NCI-H774 (cell line): ENCODE measurements around the gene LBP.
"Not testable (repeated sequence)": the region's sequence is repeated elsewhere in the genome, so short reads cannot be mapped to it uniquely, and the experiment has no call there.

Experiments used
- DNase-seq: peaks from one replicate; lab custom pipeline; 2025; lab: John Stamatoyannopoulos, UW

The LBP gene, protein sequence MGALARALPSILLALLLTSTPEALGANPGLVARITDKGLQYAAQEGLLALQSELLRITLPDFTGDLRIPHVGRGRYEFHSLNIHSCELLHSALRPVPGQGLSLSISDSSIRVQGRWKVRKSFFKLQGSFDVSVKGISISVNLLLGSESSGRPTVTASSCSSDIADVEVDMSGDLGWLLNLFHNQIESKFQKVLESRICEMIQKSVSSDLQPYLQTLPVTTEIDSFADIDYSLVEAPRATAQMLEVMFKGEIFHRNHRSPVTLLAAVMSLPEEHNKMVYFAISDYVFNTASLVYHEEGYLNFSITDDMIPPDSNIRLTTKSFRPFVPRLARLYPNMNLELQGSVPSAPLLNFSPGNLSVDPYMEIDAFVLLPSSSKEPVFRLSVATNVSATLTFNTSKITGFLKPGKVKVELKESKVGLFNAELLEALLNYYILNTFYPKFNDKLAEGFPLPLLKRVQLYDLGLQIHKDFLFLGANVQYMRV

GRCh38 chr20:38346247-38346651 lies at the start of gene LBP:
LBP (plus strand) TSS chr20:38346482; CDS start chr20:38346517, 35 bp downstream.
- no peak for DNase-seq

DNA sequence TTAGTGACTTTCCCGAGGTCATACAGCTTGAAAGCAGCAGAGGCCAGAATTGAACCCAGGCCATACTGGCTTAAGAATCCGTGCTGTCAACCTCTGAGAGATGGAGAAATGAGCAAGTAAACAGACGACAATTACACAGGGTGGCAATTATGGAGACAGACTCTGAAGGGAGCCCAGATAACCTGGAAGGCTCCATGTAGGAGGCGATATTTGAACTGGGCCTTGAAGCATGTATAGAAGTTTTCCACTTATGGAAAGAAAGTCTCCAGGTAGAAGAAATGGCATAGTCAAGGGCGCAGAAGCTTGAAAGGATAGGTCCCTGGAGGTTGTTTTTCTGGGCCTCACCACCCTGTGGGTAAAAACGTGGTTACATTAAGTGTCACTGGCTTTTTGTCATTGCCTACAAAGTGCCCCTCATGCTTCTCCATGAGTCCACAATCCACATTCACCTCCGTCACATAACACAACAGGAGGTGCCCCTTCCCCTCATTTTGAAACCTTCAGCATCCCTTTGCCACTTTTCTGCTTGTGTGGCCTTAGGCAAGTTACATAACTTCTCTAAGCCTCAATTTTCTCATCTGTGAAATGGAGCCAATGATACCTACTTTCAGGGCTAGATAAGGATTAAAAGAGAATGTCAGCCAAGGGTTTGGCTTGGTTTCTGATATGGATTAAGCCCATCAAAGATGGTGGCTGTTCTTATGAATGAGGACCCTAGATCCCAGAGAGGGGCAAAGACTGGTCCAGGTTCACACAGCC lies 48.2 kb upstream of the LBP start:
- no peak for DNase-seq

DNA sequence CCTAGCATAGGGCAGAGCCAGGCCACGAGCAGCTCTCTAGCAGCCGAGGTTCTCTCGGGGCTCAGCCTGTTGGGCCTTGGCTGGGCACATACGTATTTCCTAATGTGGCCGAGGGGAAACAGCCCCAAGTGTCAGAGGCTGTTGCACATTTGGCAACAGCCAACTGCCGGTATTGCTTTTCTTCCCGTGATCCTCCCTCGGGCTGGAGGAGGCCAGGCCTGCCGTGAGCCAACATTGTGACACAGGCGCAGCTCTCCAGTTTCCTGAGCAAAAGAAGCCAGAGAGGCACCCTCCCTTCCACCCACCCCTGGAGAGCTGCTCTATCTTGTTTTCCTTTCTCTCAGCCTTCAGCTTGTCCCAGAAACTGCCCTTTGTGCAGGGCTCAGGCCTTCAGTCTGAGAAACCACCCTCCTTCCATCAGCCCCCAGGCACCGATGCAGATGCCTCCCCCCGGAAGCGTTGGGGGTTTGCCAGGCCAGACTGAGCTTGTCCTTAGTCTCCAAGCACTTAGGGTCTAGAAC lies 47.5 kb upstream of the LBP start:
- DNase-seq: no peak

GRCh38 chr20:38299963-38300362 lies 46.3 kb upstream of the LBP start:
- no peak for DNase-seq

GRCh38 chr20:38300438-38300837 lies 45.8 kb upstream of the LBP start:
- DNase-seq: no peak

DNA sequence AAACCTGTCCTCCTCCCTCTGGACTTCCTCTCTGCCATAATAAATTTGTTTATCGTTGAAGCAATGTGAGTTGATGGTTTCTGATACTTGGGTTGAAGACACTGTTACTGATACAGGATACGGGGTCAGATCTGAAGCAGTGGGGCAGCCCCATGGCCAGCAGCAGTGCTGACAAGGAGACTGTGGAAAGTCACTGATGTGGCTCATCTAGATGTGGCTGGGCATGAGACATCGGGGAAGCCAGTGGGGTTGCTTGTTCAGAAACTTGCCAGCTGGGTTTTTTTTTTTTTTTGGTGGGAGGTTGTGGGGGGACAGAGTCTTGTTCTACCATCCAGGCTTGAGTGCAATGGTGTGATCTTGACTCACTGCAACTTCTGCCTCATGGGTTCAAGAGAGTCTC lies 45.0 kb upstream of the LBP start:
- no peak for DNase-seq

GRCh38 chr20:38302786-38303185 lies 43.5 kb upstream of the LBP start:
- DNase-seq: no peak

GRCh38 chr20:38303908-38304379 lies 42.3 kb upstream of the LBP start, which contains the start of gene BPI:
BPI (plus strand) TSS chr20:38304156; CDS start chr20:38304224, 68 bp downstream.
- no peak for DNase-seq

DNA sequence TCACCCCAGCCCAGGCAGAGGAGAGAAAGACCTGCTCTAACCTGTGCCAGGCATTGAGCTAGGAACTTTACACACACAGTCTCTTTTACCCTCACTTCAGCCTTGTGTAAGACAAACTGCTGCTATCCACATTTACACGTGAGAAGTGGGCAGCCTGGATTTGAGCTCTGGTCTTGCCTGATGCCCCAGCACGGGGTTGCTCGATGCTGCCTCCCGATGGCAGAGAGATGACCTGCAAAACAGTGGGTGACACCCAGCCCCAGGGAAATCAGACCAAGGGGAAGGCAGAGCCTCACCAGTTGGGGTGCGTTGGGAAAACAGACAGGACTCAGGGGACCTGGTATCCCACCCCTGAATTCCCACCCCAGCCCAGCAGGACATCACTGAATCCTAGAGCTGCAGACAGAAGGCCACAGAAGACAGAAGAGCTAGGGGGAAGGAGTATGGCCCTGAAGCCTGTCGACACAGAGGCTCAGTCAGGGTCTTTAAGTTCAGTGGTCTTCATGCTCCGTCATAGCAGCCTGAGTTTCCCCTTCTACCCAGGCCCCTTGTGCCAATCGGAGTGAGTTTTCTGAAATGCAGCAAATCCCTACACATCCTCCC lies 41.3 kb upstream of the LBP start:
- DNase-seq: no peak

DNA sequence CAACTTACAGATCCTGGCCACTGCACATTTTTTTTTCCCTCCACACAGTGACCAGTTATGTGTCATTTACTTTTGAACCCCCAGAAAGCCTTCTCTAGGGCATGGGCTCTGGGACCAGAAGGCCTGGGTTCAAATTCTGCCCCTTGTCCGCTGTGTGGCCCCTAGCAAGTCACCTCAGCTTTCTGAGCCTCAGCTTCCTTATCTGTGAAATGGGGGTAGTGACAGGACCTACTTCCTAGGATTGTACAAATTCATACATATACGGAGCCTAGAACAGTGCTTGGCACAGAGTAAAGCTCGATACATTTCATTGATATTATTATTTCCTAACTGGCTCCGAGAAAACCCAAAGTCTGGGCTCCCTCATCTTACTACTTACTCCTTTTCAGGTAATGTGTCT lies 40.7 kb upstream of the LBP start:
- no peak for DNase-seq

DNA sequence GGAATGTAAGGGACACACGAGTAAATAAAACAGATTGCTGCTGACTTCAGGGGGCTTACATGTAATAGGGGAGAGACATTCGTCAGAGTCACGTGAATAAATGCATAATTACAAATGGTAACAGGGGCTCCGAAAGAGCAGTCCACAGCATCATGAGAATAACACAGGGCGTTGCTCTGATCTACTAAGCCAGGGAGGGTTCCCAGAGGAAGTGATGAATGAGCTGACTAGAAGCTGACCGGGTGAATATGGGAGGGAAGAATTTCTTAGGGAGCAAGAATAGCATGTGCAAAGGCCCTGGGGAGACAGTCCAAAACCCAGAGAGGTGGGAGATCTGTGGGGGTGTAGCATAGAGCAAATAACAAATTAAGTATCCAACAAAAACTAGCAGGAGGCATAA lies 39.9 kb upstream of the LBP start:
- no peak for DNase-seq

- no peak for DNase-seq
Observed at GRCh38 chr20:38307371-38308046, 38.8 kb upstream of the LBP start.

DNA sequence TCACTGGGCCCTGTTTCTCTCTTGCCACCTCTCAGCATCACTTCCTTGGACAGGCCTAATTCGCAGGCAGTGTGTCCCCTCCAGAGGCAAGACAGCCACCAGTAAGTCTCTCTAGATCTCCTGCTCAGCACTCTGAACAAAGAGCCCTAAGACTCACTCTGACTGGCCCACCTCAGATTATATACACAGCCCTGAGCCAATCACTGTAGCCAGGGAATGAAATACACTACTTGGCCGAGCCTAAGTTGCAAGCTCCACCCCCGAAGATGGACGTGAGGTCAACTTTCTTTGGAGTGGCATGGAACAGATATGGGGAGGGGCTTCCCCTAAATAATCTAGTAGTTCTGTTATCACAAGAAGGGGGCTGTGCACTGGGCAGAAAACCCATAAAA lies 38.2 kb upstream of the LBP start:
- DNase-seq: no peak

DNA sequence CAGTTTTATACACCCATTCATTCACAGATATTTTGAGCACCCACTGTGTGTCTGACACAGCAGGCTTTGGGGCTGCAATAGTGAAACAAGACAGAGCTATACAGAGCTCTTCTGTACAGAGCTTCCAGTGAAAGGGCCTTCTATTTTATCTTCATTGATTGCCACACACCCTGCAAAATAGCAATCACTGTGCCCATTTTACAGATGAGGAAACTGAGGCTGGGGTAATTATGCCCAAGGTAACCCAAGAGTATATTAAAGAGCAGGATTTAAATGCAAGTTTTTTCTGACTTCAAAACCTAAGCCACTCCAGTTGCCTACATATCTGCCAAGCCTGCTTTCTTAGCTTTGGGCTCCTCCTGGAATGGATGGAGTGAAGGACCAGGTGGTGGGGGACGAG lies 37.8 kb upstream of the LBP start:
- no peak for DNase-seq

- DNase-seq: no peak
Observed at GRCh38 chr20:38311091-38311490, 35.2 kb upstream of the LBP start.

GRCh38 chr20:38311491-38311890 lies 34.8 kb upstream of the LBP start:
- no peak for DNase-seq

GRCh38 chr20:38313676-38314075 lies 32.6 kb upstream of the LBP start:
- DNase-seq: no peak

DNA sequence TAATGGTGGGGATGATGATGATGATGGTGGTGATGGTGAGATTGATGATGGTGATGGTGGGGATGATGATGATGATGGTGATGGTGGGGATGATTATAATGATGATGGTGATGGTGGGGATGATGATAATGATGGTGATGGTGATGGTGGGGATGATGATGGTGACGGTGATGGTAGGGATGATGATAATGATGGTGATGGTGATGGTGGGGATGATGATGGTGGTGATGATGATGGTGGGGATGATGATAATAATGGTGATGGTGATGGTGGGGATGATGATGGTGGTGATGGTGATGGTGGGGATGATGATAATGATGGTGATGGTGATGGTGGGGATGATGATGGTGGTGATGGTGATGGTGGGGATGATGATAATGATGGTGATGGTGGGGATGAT lies 31.9 kb upstream of the LBP start:
- DNase-seq: not testable (repeated sequence)

DNA sequence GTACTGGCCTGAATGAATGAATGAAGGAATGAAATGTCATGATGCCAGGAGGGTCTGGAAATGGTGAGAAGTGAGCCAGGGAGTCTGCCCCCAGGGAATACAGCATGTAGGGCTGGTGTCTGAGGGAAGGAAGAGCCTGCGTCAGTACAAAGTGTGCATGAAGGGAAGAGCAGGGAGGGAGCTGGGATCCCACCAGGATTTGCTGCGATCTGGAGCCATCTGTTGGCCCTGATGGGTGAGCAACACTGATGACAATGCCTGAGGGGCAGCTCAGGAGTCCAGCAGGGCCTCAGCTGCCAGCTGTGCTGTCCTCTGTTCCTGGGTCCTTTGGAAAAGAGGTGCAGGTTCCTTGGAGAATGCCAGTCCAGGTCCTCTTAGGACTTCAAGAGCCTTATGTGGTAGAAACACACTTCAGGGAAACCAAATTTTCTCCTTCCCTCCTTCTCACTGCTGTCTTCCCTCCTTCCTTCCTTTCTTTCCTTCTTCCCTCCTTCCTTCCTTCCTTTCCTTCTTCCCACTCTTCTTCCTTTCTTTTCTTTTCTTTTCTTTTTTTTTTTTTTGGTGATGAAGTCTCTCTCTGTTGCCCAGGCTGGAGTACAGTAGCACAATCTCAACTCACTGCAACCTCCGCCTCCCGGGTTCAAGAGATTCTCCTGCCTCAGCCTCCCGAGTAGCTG lies 30.9 kb upstream of the LBP start:
- DNase-seq: no peak

DNA sequence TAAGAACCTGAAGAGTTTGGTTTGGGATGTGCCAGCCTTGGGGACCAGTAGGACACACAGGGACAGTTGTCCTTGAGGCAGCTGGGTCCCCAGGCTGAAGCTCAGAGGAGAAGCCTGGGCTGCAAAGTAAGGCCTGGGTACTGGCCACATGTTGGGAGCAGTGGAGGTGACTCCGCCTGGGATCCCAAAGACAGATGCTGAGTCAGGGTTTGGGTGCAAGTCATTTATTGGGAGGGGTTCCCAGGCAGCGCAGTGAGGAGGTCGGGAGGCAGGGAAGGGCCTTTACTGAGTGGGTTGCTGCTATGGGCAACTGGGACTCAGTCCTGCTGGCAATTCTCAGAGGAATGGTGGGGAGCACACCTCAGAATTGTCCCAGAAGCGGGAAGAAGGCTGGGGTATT lies 29.9 kb upstream of the LBP start:
- DNase-seq: no peak

GRCh38 chr20:38317422-38317821 lies 28.9 kb upstream of the LBP start:
- DNase-seq: no peak
